Heart right ventricle (tissue), 16 donors: Measurements from ENCODE around the gene SLC28A3. TPM values are rescaled to one million over a fixed set of nuclear protein-coding genes. Genes with fewer than 3 reads are reported as not detected.

Source experiments
- ATAC-seq, 8 donors: fragments of 200-7000 bp; cut with Tn5 transposase; one replicate each; pipeline ENCODE4 v1.9.1; 2020; ENCODE audit warnings: mild to moderate bottlenecking in 8 of 8, moderate library complexity in 8 of 8, moderate number of reproducible peaks in 1 of 8
- DNase-seq, 2 donors: peaks; one replicate each; pipeline ENCODE4 v3.0.0-alpha.2; 2020
- H3K27ac ChIP-seq, 10 donors: fragments of 200-600 bp; sonication (generic) in 2 of 10; one replicate each; pipeline versions ENCODE4 v1.5.0 to v1.8.0; 2020 to 2022; ENCODE audit warnings: mild to moderate bottlenecking in 3 of 10
- H3K27me3 ChIP-seq, 7 donors: fragments of 200-600 bp; one replicate each; pipeline ENCODE4 v1.8.0; 2021 to 2022; ENCODE audit warnings: mild to moderate bottlenecking in 2 of 7
- H3K36me3 ChIP-seq, 9 donors: fragments of 200-600 bp; sonication (generic) in 1 of 9; one replicate each; pipeline versions ENCODE4 v1.5.0 to v1.8.0; 2020 to 2022; ENCODE audit warnings: mild to moderate bottlenecking in 2 of 9
- H3K4me1 ChIP-seq, 9 donors: fragments of 200-600 bp; sonication (generic) in 1 of 9; one replicate each; pipeline versions ENCODE4 v1.5.0 to v1.8.0; 2020 to 2022; ENCODE audit warnings: mild to moderate bottlenecking in 4 of 9
- H3K4me3 ChIP-seq, 10 donors: fragments of 200-600 bp; sonication (generic) in 2 of 10; one replicate each; pipeline versions ENCODE4 v1.5.0 to v1.8.0; 2020 to 2022; ENCODE audit warnings: mild to moderate bottlenecking in 7 of 10, moderate library complexity in 2 of 10
- H3K9me3 ChIP-seq, 11 donors: fragments of 200-600 bp in 10 of 11; sonication (generic) in 2 of 11; one replicate each; pipeline versions ENCODE4 v1.5.0 to v1.8.0; 2013 to 2022; ENCODE audit warnings: mild to moderate bottlenecking in 2 of 11, control low read depth in 1 of 11, moderate library complexity in 1 of 11
- CTCF ChIP-seq, 9 donors: fragments of 200-600 bp; sonication (generic) in 2 of 9; IDR thresholded peaks; one replicate each; pipeline versions ENCODE4 v1.5.0 to v1.8.0; 2021 to 2022; ENCODE audit warnings: antibody characterized with exemption in 9 of 9, mild to moderate bottlenecking in 5 of 9, moderate library complexity in 1 of 9
- whole genome bisulfite sequencing, 2 donors: extraction: QIAGEN DNeasy Blood & Tissue Kit; methylation state at CpG; one replicate each; pipeline ENCODE4 v1.1.7; 2013; ENCODE audit warnings: inconsistent platforms in 1 of 2; 5-methylcytosine and 5-hydroxymethylcytosine counted together
- intact Hi-C, 10 donors: fragments of 100-400 bp; cut with DNase I; formaldehyde crosslinking; loops; one replicate each; pipeline versions ENCODE4 v1.11.1 to v1.14.2; 2022
- polyA plus RNA-seq, 2 donors: library from polyadenylated mRNA; stranded (reverse); fragments of 200-250 nt; gene quantifications; one replicate each; pipeline ENCODE4 v1.2.3, GENCODE V29; 2013
- total RNA-seq, 10 donors: library from RNA; stranded (reverse); fragmentation: NEBNext Ultra II Directional in 3 of 10; extraction: Animal tissue kit (Norgen Biotek cat#: 25700) in 3 of 10; gene quantifications; one replicate each; pipeline versions ENCODE4 v1.2.1 to v1.2.4, GENCODE V29; 2021 to 2023
- donor health status: Arrhythmogenic right ventricular cardiomyopathy.
- donor health status: ischemic (EF 13 %, LVEDD 7.1; RV severe dilation, severe dysfunction).
- donor health status: healthy with polysubstance abuse.
- donor health status: DM: no; HTN: yes; CAD: no.
- donor health status: DM: no; HTN: no; CAD: no.
- donor health status: ischemic (EF 25% LVEDD 6.9; RV normal size, moderate dysfunction).
- donor health status: ischemic (EF 25% LVEDD 5.7; RV mildly dilated, moderate dysfunction).
- donor health status: healthy.
- donor health status: DM: yes; HTN: yes; CAD: no.
- donor health status: Ischemic cardiomyopathy.
- donor health status: ischemic (EF 35%, LVEDD 5.7; RV mildly dilated, moderate dysfunction).
- donor health status: nonischemic (EF 11% LVEDD 7.7; RV severe dilation, severe dysfunction).
- donor health status: DM: yes; HTN: yes; CAD: no.
- donor health status: PGD.
- donor health status: ischemic (EF 29% LVEDD 5.4; RV normal size, mild dysfunction).
- donor health status: nonischemic (EF 23%, LVEDD 6.1; RV moderate dilation, normal function).

Gene SLC28A3
- total and polyA plus RNA-seq, 12 donors: 0.01 to 0.65 (median 0.18) TPM; not detected in 1

- Histone ChIP-seq H3K27me3 (no peaks in the 10 kb centered on the region), H3K36me3 (no peaks in the 10 kb centered on the region), H3K4me1 (peaks cover 0 to 27% (median 8%) of the 10 kb centered on the region in 9 donors), H3K9me3 (no peaks in the 10 kb centered on the region), H3K4me3 (no peak overlapping the region), H3K27ac (no peak overlapping the region)
- intact Hi-C loops: no loop called here
- no peak for TF ChIP-seq CTCF (IDR thresholded peaks at IDR 0.05)
- ATAC-seq (no peak), DNase-seq (no peak)
Observed at GRCh38 chr9:84379740-84380139, 39.2 kb upstream of the SLC28A3 start.

GRCh38 chr9:84375954-84376353 is 35.4 kb upstream of the SLC28A3 start:
- intact Hi-C loops: no loop called here
- no peak for DNase-seq
- no peaks in the 10 kb centered on the region for H3K27me3 ChIP-seq
- peaks cover 0 to 21% (median 0%) of the 10 kb centered on the region in 9 donors for H3K4me1 ChIP-seq
- no peak overlapping the region for H3K27ac ChIP-seq
- no peak for ATAC-seq
- TF ChIP-seq CTCF (IDR thresholded peaks at IDR 0.05): no peak
- whole genome bisulfite sequencing, 2 donors: 46 to 62% methylated on average over 3 of the region's 3 CpGs
- H3K4me3 ChIP-seq: no peak overlapping the region
- H3K36me3 ChIP-seq: no peaks in the 10 kb centered on the region
- H3K9me3 ChIP-seq: no peaks in the 10 kb centered on the region

GRCh38 chr9:84374516-84374915 is 34.0 kb upstream of the SLC28A3 start:
- no peak for ATAC-seq
- intact Hi-C loops: no loop called here

GRCh38 chr9:84374013-84374412 is 33.5 kb upstream of the SLC28A3 start:
- DNase-seq: no peak
- no peak for TF ChIP-seq CTCF (IDR thresholded peaks at IDR 0.05)
- no peak for ATAC-seq
- no peaks in the 10 kb centered on the region for H3K9me3 ChIP-seq
- 61 to 77% methylated on average over 4 of the region's 4 CpGs for WGBS, 2 donors
- no peak overlapping the region for H3K27ac ChIP-seq
- H3K4me1 ChIP-seq: peaks cover 0 to 26% (median 0%) of the 10 kb centered on the region in 9 donors
- H3K4me3 ChIP-seq: no peak overlapping the region
- intact Hi-C loops: no loop called here
- no peaks in the 10 kb centered on the region for H3K36me3 ChIP-seq
- no peaks in the 10 kb centered on the region for H3K27me3 ChIP-seq

More at GRCh38 chr9:84374516-84374915, 34.0 kb upstream of the SLC28A3 start:
- Histone ChIP-seq H3K4me1 (peaks cover 0 to 22% (median 0%) of the 10 kb centered on the region in 9 donors), H3K27me3 (no peaks in the 10 kb centered on the region), H3K4me3 (no peak overlapping the region), H3K9me3 (no peaks in the 10 kb centered on the region), H3K36me3 (no peaks in the 10 kb centered on the region), H3K27ac (no peak overlapping the region)
- TF ChIP-seq CTCF (IDR thresholded peaks at IDR 0.05): no peak
- DNase-seq: no peak
- 51 to 63% methylated on average over 2 of the region's 2 CpGs for WGBS, 2 donors
